Upper lobe of left lung (tissue), 6 donors: Measurements from ENCODE around the gene ANKMY1. TPM values are rescaled to one million over a fixed set of nuclear protein-coding genes. Genes with fewer than 3 reads are reported as not detected.

Experiments used
- ATAC-seq, 2 donors: fragments of 200-7000 bp; cut with Tn5 transposase; one replicate each; pipeline ENCODE4 v1.9.1; 2022; ENCODE audit warnings: mild to moderate bottlenecking in 2 of 2, moderate library complexity in 2 of 2; ENCODE audit not compliant: low FRiP score in 2 of 2
- DNase-seq, 2 donors: peaks; one replicate each; pipeline ENCODE4 v3.0.0-alpha.2; 2019 to 2020
- H3K27ac ChIP-seq, 4 donors: fragments of 200-600 bp; sonication (generic); one replicate each; pipeline ENCODE4 v1.5.1; 2016 to 2019
- H3K27me3 ChIP-seq, 4 donors: fragments of 200-600 bp; sonication (generic); one replicate each; pipeline ENCODE4 v1.5.1; 2017 to 2019
- H3K36me3 ChIP-seq, 4 donors: fragments of 200-600 bp; sonication (generic); one replicate each; pipeline ENCODE4 v1.5.1; 2016 to 2019
- H3K4me1 ChIP-seq, 4 donors: fragments of 200-600 bp; sonication (generic); one replicate each; pipeline ENCODE4 v1.5.1; 2018 to 2019
- H3K4me3 ChIP-seq, 4 donors: fragments of 200-600 bp; sonication (generic); one replicate each; pipeline ENCODE4 v1.5.1; 2017 to 2019; ENCODE audit warnings: mild to moderate bottlenecking in 2 of 4, moderate library complexity in 1 of 4
- H3K9me3 ChIP-seq, 4 donors: fragments of 200-600 bp; sonication (generic); one replicate each; pipeline ENCODE4 v1.5.1; 2018 to 2019
- EP300 ChIP-seq, 4 donors: sonication (generic); formaldehyde crosslinking; IDR thresholded peaks; one replicate each; pipeline ENCODE4 v1.5.1; 2017; ENCODE audit warnings: antibody characterized with exemption in 4 of 4, control low read depth in 2 of 4
- POLR2A ChIP-seq, 4 donors: fragments of 450-650 bp; IDR thresholded peaks; one replicate each; pipeline ENCODE4 v1.5.1; 2016 to 2017; ENCODE audit warnings: antibody characterized with exemption in 4 of 4, mild to moderate bottlenecking in 2 of 4
- POLR2AphosphoS5 ChIP-seq, 2 donors: sonication (generic); formaldehyde crosslinking; IDR thresholded peaks; one replicate each; pipeline ENCODE4 v1.5.1; 2017; ENCODE audit warnings: antibody characterized with exemption in 2 of 2
- WGBS, 2 donors: methylation state at CpG; one replicate each; pipeline ENCODE4 v1.1.5; 2017 to 2018; 5-methylcytosine and 5-hydroxymethylcytosine counted together
- total RNA-seq, 6 donors: library from RNA; depleted of rRNA in 4 of 6; stranded (reverse); fragments of >200 nt in 4 of 6; gene quantifications; one replicate each; pipeline versions ENCODE4 v1.1.0 to v1.2.1, GENCODE V29; 2016 to 2021
- TF ChIP-seq, protein P1 (sequence below), 6 experiments: fragments of 450-650 bp in 4 of 6; fragments of 200-600 bp in 2 of 6; sonication (generic) in 2 of 6; IDR thresholded peaks; one replicate each; pipeline ENCODE4 v1.5.1; 2016 to 2019; ENCODE audit warnings: antibody characterized with exemption in 6 of 6
- donor health status: DM: no; HTN: no; CAD: no; lungs with moderate emphysema.
- donor health status: DM: no; HTN: yes; CAD: no; lungs with severe emphysema.

ANKMY1 gene
- total RNA-seq, 6 donors from 2014 or later = 23.7 to 97.4 (median 26.9) TPM

DNA sequence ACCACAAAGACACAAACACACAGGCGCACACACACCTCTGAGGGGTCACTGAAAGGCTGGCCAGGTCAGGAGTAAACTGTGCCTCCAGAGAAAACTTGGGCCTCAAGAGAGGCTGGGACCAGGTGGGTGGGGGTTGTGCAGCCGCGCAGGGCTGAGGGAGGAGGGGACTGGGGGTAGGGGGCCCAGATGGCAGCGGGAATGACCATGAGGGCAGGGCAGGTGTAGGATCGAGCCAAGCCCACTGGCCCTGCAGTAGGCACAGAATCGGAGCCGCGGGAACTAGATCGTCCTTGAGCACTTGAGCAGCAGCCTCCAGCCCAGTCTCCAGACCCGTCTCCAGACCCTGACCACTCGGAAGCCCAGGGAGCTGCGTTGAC is 36.8 kb downstream of the ANKMY1 start:
- H3K36me3 ChIP-seq = peaks cover 0 to 27% (median 11%) of the 10 kb centered on the region in 4 donors
- H3K27me3 ChIP-seq = no peaks in the 10 kb centered on the region
- H3K4me3 ChIP-seq = no peak overlapping the region
- peaks cover 0 to 11% (median 4%) of the 10 kb centered on the region in 4 donors for H3K4me1 ChIP-seq
- no peak overlapping the region for H3K27ac ChIP-seq
- TF ChIP-seq POLR2AphosphoS5 (IDR thresholded peaks at IDR 0.05) (no peak), EP300 (IDR thresholded peaks at IDR 0.05) (no peak), POLR2A (IDR thresholded peaks at IDR 0.05) (no peak)
- TF ChIP-seq, protein P1, sequence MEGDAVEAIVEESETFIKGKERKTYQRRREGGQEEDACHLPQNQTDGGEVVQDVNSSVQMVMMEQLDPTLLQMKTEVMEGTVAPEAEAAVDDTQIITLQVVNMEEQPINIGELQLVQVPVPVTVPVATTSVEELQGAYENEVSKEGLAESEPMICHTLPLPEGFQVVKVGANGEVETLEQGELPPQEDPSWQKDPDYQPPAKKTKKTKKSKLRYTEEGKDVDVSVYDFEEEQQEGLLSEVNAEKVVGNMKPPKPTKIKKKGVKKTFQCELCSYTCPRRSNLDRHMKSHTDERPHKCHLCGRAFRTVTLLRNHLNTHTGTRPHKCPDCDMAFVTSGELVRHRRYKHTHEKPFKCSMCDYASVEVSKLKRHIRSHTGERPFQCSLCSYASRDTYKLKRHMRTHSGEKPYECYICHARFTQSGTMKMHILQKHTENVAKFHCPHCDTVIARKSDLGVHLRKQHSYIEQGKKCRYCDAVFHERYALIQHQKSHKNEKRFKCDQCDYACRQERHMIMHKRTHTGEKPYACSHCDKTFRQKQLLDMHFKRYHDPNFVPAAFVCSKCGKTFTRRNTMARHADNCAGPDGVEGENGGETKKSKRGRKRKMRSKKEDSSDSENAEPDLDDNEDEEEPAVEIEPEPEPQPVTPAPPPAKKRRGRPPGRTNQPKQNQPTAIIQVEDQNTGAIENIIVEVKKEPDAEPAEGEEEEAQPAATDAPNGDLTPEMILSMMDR (IDR thresholded peaks at IDR 0.05) = no peak
- ATAC-seq = peak in 1 of 2 donors; percentile 5
- DNase-seq = peak in 1 of 2 donors; percentile 37
- no peaks in the 10 kb centered on the region for H3K9me3 ChIP-seq
- 92 to 95% methylated on average over 12 of the region's 12 CpGs for WGBS, 2 donors

DNA sequence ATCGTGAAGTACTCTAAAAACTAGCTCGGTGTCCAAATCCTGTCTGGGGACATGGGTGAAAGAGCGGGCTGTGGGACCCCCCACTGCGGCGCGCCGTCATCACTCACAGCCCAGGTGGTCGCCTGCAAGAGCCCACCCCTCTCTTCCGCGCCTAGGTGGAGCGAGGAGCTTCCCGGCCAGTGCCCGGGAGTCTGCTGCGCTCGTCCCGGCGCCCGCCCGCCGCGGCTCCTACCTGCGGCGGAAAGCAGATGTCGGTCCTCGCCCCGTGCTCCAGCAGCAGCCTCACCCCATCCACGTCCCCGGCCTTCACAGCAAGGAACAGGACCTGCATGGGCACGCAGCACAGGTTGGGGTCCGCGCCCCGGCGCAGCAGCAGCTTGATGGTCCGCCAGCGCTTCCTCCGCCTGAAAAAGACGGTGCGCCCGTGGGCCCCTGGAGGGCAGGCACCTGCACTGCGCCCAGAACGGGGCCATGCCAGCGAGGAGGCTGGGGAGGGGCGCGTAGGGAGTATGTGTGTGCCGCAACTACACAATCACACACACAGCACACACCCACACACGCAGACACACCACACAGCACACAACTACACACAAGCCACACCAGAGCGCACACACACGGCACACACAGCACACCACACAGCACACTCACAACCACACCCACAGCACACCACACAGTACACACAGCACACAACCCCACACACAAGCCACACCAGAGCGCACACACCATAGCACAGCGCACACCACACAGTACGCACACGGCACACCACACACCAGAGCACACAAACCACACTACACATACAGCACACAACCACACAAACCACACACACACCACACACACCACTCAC is 37.4 kb downstream of the ANKMY1 start:
- no peak overlapping the region for H3K27ac ChIP-seq
- peaks cover 0 to 21% (median 10%) of the 10 kb centered on the region in 4 donors for H3K36me3 ChIP-seq
- DNase-seq (peak in 1 of 2 donors; percentile 78), ATAC-seq (peak; percentile 4 to 58)
- WGBS, 2 donors = 38 to 79% methylated on average over 10 to 48 of the region's 52 CpGs
- no peak overlapping the region for H3K4me3 ChIP-seq
- TF ChIP-seq, protein P1 (IDR thresholded peaks at IDR 0.05) = no peak
- TF ChIP-seq POLR2AphosphoS5 (IDR thresholded peaks at IDR 0.05) = no peak
- H3K4me1 ChIP-seq = peaks cover 0 to 11% (median 4%) of the 10 kb centered on the region in 4 donors
- no peaks in the 10 kb centered on the region for H3K27me3 ChIP-seq
- no peaks in the 10 kb centered on the region for H3K9me3 ChIP-seq

DNA sequence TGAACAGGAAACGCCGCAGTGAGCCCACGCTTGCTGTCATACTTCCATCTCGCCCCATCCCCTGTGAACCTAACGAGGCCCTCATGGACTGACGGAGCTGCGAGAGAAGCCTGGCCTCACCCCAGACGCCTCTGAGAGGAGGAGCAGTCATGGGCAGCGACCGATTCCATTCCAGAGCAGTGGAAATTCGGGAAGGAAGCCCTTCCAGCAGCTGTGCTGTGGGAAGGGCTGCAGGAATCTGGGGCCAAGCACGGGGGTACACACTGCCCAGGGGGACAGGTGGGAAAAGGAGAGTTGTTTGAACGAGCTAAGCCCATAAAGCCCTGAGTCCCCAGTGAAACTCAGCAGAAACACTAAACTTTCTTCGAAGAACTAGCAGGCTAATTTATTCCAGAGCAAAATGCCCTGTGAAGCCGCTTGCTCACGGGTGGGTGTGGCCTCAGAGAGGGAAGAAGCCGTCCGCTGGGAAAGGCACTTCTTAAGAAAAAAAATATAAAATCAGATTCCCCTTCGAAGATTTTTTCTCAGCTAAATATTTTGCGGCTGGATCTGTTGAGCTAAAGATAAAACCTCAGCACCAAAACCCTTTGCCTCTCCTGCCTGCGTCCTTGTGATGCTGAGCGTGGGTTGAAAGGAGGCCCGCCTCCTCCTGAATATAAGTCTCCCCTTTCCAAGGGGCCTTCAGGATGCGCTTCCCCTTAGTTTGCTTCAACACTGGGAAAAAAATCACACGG is 38.2 kb downstream of the ANKMY1 start:
- peak in 1 of 2 donors; percentile 8 for DNase-seq
- WGBS, 2 donors = 44 to 45% methylated on average over 25 of the region's 25 CpGs
- H3K36me3 ChIP-seq = peaks cover 0 to 16% (median 9%) of the 10 kb centered on the region in 4 donors

DNA sequence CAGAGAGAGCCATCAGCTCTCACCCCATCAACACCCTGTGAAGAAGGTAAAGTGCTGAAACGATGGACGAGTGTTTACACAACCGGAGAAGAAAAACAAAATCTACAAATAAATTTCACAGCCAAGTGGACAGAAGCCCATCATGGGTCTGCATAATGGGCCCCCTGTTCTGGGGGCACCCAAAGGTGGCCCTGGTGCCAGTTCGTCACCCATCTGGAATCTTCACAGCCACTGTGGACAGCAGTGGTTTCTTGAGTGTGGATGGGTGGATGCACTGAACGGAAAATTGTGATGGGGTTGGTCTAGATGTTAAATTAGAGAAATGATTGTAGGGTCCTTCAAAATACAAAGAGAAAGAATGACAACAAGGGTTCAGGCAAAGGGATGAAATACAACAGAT is 38.8 kb downstream of the ANKMY1 start:
- Histone ChIP-seq H3K9me3 (no peaks in the 10 kb centered on the region), H3K27ac (no peak overlapping the region), H3K4me3 (no peak overlapping the region), H3K36me3 (peaks cover 0 to 16% (median 9%) of the 10 kb centered on the region in 4 donors), H3K27me3 (no peaks in the 10 kb centered on the region), H3K4me1 (peaks cover 2 to 13% (median 6%) of the 10 kb centered on the region in 4 donors)
- DNase-seq = no peak
- TF ChIP-seq EP300 (IDR thresholded peaks at IDR 0.05) = no peak
- TF ChIP-seq, protein P1 (IDR thresholded peaks at IDR 0.05) = no peak
- no peak for TF ChIP-seq POLR2AphosphoS5 (IDR thresholded peaks at IDR 0.05)
- no peak for TF ChIP-seq POLR2A (IDR thresholded peaks at IDR 0.05)
- no peak for ATAC-seq
- 84 to 91% methylated on average over 5 of the region's 5 CpGs for WGBS, 2 donors

More for the DNA sequence above, 38.2 kb downstream of the ANKMY1 start:
- Histone ChIP-seq H3K27me3 (no peaks in the 10 kb centered on the region), H3K27ac (no peak overlapping the region), H3K4me1 (peaks cover 0 to 11% (median 4%) of the 10 kb centered on the region in 4 donors), H3K9me3 (no peaks in the 10 kb centered on the region), H3K4me3 (no peak overlapping the region)
- peak in 1 of 2 donors; percentile 56 for ATAC-seq
- TF ChIP-seq EP300 (IDR thresholded peaks at IDR 0.05) = no peak

DNA sequence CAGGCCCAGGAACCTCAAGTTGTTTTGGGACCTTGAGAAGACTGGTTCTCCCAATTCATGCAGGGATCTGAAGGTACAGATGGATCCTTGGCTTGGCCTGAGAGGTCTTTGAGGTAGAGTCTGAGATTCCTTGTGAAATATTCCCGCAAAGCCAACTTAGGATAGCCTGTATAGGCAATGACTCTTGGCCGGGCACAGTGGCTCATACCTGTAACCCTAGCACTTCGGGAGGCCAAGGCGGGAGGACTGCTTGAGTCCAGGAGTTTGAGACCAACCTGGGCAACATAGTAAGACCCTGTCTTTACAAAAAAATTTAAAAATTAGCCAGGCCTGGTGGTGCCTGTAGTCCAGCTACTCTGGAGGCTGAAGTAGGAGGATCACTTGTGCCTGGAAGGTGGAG is 40.4 kb downstream of the ANKMY1 start:
- TF ChIP-seq, protein P1 (IDR thresholded peaks at IDR 0.05) = no peak
- TF ChIP-seq POLR2AphosphoS5 (IDR thresholded peaks at IDR 0.05) (no peak), POLR2A (IDR thresholded peaks at IDR 0.05) (no peak), EP300 (IDR thresholded peaks at IDR 0.05) (no peak)
- DNase-seq (peak in 1 of 2 donors; percentile 11), ATAC-seq (no peak)
- H3K4me1 ChIP-seq = peaks cover 3 to 17% (median 7%) of the 10 kb centered on the region in 4 donors
- H3K27ac ChIP-seq = no peak overlapping the region
- 96 to 97% methylated on average over 4 of the region's 4 CpGs for WGBS, 2 donors
- H3K36me3 ChIP-seq = peaks cover 0 to 5% (median 2%) of the 10 kb centered on the region in 4 donors
- H3K9me3 ChIP-seq = no peaks in the 10 kb centered on the region
- no peak overlapping the region for H3K4me3 ChIP-seq
- no peaks in the 10 kb centered on the region for H3K27me3 ChIP-seq
